Caco-2 (cell line): ENCODE measurements around the gene TBC1D17. TPM values are rescaled to one million over a fixed set of nuclear protein-coding genes. Genes with fewer than 3 reads are reported as not detected.
A peak's percentile ranks its signal among the peaks of the same experiment; 100 is the strongest.

Experiments used
- BruUV-seq: library from RNA; stranded (reverse); fragments of 400-500 nt; replicated peaks from 2 replicates; lab custom pipeline; 2021; lab: Mats Ljungman, UMichigan
- CTCF ChIA-PET: fragments of 300-600 bp; sonication (Branson Sonifier 250); formaldehyde crosslinking; loops from one replicate; lab custom pipeline; 2022; ENCODE audit warnings: antibody characterized with exemption; lab: Charles Lee
- POLR2A ChIA-PET: fragments of 300-600 bp; sonication (Branson Sonifier 250); formaldehyde crosslinking; loops from one replicate; lab custom pipeline; 2022; ENCODE audit warnings: antibody characterized with exemption; lab: Charles Lee
- DNase-seq, 2 experiments: peaks; one replicate each; pipeline versions ENCODE4 v3.0.0 to v3.0.0-alpha.2; 2020 to 2022
- H3K27me3 ChIP-seq: replicated peaks from 2 replicates; pipeline ENCODE4 v1.6.0; 2011; ENCODE audit warnings: low read length; ENCODE audit not compliant: control insufficient read depth, insufficient read depth
- H3K36me3 ChIP-seq: 2 replicates; pipeline ENCODE4 v1.5.1; 2011; ENCODE audit warnings: low read length; ENCODE audit not compliant: control insufficient read depth, insufficient read depth
- H3K4me1 ChIP-seq: fragments of 250-450 bp; sonication (Bioruptor Pico); 2 replicates; pipeline ENCODE4 v1.5.1; 2020; ENCODE audit warnings: mild to moderate bottlenecking
- H3K4me3 ChIP-seq: 2 replicates; pipeline ENCODE4 v1.5.1; 2011; ENCODE audit warnings: low read depth, mild to moderate bottlenecking, control low read depth, low read length
- H3K9me3 ChIP-seq: fragments of 250-450 bp; sonication (Bioruptor Pico); 2 replicates; pipeline ENCODE4 v1.5.1; 2020; ENCODE audit warnings: mild to moderate bottlenecking, moderate library complexity
- H3K27ac Mint-ChIP-seq: one replicate; pipeline ENCODE4 v1.8.0; 2022; ENCODE audit warnings: mixed read lengths; ENCODE audit not compliant: unreplicated experiment
- H3K27me3 Mint-ChIP-seq: one replicate; pipeline ENCODE4 v1.8.0; 2022; ENCODE audit warnings: mixed read lengths; ENCODE audit not compliant: insufficient read depth, unreplicated experiment
- H3K36me3 Mint-ChIP-seq: one replicate; pipeline ENCODE4 v1.8.0; 2022; ENCODE audit warnings: mild to moderate bottlenecking, mixed read lengths; ENCODE audit not compliant: insufficient read depth, unreplicated experiment
- H3K4me1 Mint-ChIP-seq: one replicate; pipeline ENCODE4 v1.8.0; 2022; ENCODE audit warnings: low read depth, mixed read lengths; ENCODE audit not compliant: unreplicated experiment
- H3K4me3 Mint-ChIP-seq: one replicate; pipeline ENCODE4 v1.8.0; 2022; ENCODE audit warnings: mild to moderate bottlenecking, moderate library complexity, mixed read lengths; ENCODE audit not compliant: unreplicated experiment
- H3K9me3 Mint-ChIP-seq: one replicate; pipeline ENCODE4 v1.8.0; 2022; ENCODE audit warnings: mixed read lengths; ENCODE audit not compliant: unreplicated experiment
- CTCF ChIP-seq, 2 experiments: fragments of 200-600 bp in 1 of 2; IDR thresholded peaks; 1 replicate in 1 of 2; 2 replicates in 1 of 2; pipeline versions ENCODE4 v1.5.1 to v1.8.0; 2011 to 2022; ENCODE audit warnings: antibody characterized with exemption in 1 of 2, control low read depth in 1 of 2, inconsistent platforms in 1 of 2, low read depth in 1 of 2, low read length in 1 of 2, mild to moderate bottlenecking in 1 of 2, moderate library complexity in 1 of 2; ENCODE audit not compliant: insufficient read depth in 1 of 2, severe bottlenecking in 1 of 2, unreplicated experiment in 1 of 2
- intact Hi-C: fragments of 100-400 bp; cut with micrococcal nuclease; formaldehyde crosslinking; loops from one replicate; pipeline ENCODE4 v1.10.0; 2022; ENCODE audit not compliant: unreplicated experiment
- total RNA-seq: library from RNA; stranded (reverse); gene quantifications from 2 replicates; pipeline ENCODE4 v1.2.3, GENCODE V29; 2022

Gene TBC1D17
- total RNA-seq, 1 experiment from 2014 or later = 55.3 TPM

- TF ChIP-seq CTCF (IDR thresholded peaks at IDR 0.05; ENCODE audit: insufficient read depth in 1 of 2, low read depth in 1 of 2, low read length in 1 of 2, severe bottlenecking in 1 of 2, unreplicated experiment in 1 of 2) = no peak
- Mint-ChIP-seq H3K9me3 (no peaks in the 10 kb centered on the region), H3K27ac (no peak overlapping the region), H3K27me3 (no peaks in the 10 kb centered on the region), H3K36me3 (peaks cover 21% of the 10 kb centered on the region), H3K4me1 (no peaks in the 10 kb centered on the region), H3K4me3 (no peak overlapping the region)
- Histone ChIP-seq H3K27me3 (no peaks in the 10 kb centered on the region), H3K4me1 (peaks cover 9% of the 10 kb centered on the region; the same call in 1 of the 2 replicates), H3K36me3 (peaks cover 13% of the 10 kb centered on the region), H3K9me3 (0 out of 2 replicates have a peak, but pooled peaks cover 4% of the 10 kb centered on the region), H3K4me3 (no peak overlapping the region)
- BruUV-seq = no TSS peak
- ChIA-PET POLR2A (no interaction called here), CTCF (no interaction called here)
- intact Hi-C loops = no loop called here
- DNase-seq = peak; percentile 48 to 65
Measured at GRCh38 chr19:49881672-49882394, 4.3 kb downstream of the TBC1D17 start.

- no peak overlapping the region for H3K27ac Mint-ChIP-seq
- no TSS peak for BruUV-seq
- no peak for TF ChIP-seq CTCF (IDR thresholded peaks at IDR 0.05; ENCODE audit: insufficient read depth in 1 of 2, low read depth in 1 of 2, low read length in 1 of 2, severe bottlenecking in 1 of 2, unreplicated experiment in 1 of 2)
- H3K4me1 Mint-ChIP-seq = no peaks in the 10 kb centered on the region
- ChIA-PET CTCF (interaction anchor here (0.6 kb wide), 1 partner anchor 22 kb away, joined by 3 read pairs; no protein-coding TSS in a partner anchor), POLR2A (no interaction called here)
- peaks cover 23% of the 10 kb centered on the region for H3K36me3 Mint-ChIP-seq
- H3K27me3 ChIP-seq = no peaks in the 10 kb centered on the region
- H3K4me3 Mint-ChIP-seq = no peak overlapping the region
- H3K4me1 ChIP-seq = peaks cover 9% of the 10 kb centered on the region; the same call in 1 of the 2 replicates
- no peaks in the 10 kb centered on the region for H3K9me3 Mint-ChIP-seq
- H3K9me3 ChIP-seq = 0 out of 2 replicates have a peak, but pooled peaks cover 4% of the 10 kb centered on the region
- no peak overlapping the region for H3K4me3 ChIP-seq
- DNase-seq = peak in 1 of 2 experiments; percentile 34
- intact Hi-C loops = no loop called here
- H3K27me3 Mint-ChIP-seq = no peaks in the 10 kb centered on the region
- peaks cover 13% of the 10 kb centered on the region for H3K36me3 ChIP-seq
Measured at GRCh38 chr19:49882643-49883042, 5.1 kb downstream of the TBC1D17 start.

GRCh38 chr19:49883094-49883493 lies 5.6 kb downstream of the TBC1D17 start:
- Mint-ChIP-seq H3K27me3 (no peaks in the 10 kb centered on the region), H3K36me3 (peaks cover 27% of the 10 kb centered on the region), H3K4me1 (no peaks in the 10 kb centered on the region), H3K4me3 (no peak overlapping the region), H3K27ac (no peak overlapping the region), H3K9me3 (no peaks in the 10 kb centered on the region)
- BruUV-seq = no TSS peak
- peak in 1 of 2 experiments; percentile 23 for DNase-seq
- Histone ChIP-seq H3K27me3 (no peaks in the 10 kb centered on the region), H3K4me1 (peaks cover 9% of the 10 kb centered on the region; the same call in 1 of the 2 replicates), H3K4me3 (no peak overlapping the region), H3K9me3 (0 out of 2 replicates have a peak, but pooled peaks cover 4% of the 10 kb centered on the region), H3K36me3 (peaks cover 13% of the 10 kb centered on the region)
- TF ChIP-seq CTCF (IDR thresholded peaks at IDR 0.05; ENCODE audit: insufficient read depth in 1 of 2, low read depth in 1 of 2, low read length in 1 of 2, severe bottlenecking in 1 of 2, unreplicated experiment in 1 of 2) = no peak
- intact Hi-C loops = no loop called here
- ChIA-PET CTCF (interaction anchor here (0.6 kb wide), 1 partner anchor 22 kb away, joined by 3 read pairs; no protein-coding TSS in a partner anchor), POLR2A (no interaction called here)
